BLaER1 (cell line): ENCODE measurements around the gene CDV3.

Source experiments
- H3K27ac ChIP-seq: shearing (Covaris generic); formaldehyde crosslinking; 2 replicates; pipeline ENCODE4 v1.8.1; 2022
- H3K27me3 ChIP-seq: shearing (Covaris generic); formaldehyde crosslinking; 2 replicates; pipeline ENCODE4 v1.8.1; 2022
- H3K36me3 ChIP-seq: shearing (Covaris generic); formaldehyde crosslinking; 2 replicates; pipeline ENCODE4 v1.8.1; 2022
- H3K4me1 ChIP-seq: shearing (Covaris generic); formaldehyde crosslinking; 2 replicates; pipeline ENCODE4 v1.8.1; 2022
- H3K4me2 ChIP-seq: shearing (Covaris generic); formaldehyde crosslinking; 2 replicates; pipeline ENCODE4 v1.8.1; 2022
- H3K4me3 ChIP-seq: shearing (Covaris generic); formaldehyde crosslinking; 2 replicates; pipeline ENCODE4 v1.8.1; 2022
- H3K9ac ChIP-seq: shearing (Covaris generic); formaldehyde crosslinking; 2 replicates; pipeline ENCODE4 v1.8.1; 2022
- H3K9me3 ChIP-seq: shearing (Covaris generic); formaldehyde crosslinking; 2 replicates; pipeline ENCODE4 v1.8.1; 2022
- H4K20me1 ChIP-seq: shearing (Covaris generic); formaldehyde crosslinking; 2 replicates; pipeline ENCODE4 v1.8.1; 2022
- Cebpa-rat ChIP-seq: shearing (Covaris generic); IDR thresholded peaks from 2 replicates; pipeline ENCODE4 v1.8.1; 2022

CDV3 gene

DNA sequence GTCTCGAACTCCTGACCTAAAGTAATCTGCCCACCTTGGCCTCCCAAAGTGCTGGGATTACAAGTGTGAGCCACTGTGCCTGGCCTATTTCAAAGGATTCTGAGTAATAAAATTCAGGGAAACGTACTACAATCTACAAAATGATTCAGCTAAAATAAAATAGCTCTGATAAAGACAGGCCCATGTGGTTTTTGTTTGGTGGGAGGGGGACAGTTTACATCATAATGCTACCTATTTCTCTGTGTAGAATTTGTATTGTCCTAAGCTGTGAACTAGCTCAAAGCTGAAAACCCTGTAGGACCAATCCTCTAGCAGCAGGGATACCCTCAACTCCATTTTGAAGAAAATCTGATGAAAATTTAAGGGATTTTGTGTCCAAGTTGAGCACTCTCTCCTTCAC is 25.8 kb downstream of the CDV3 start:
- H3K9ac ChIP-seq, result no peak overlapping the region
- H3K4me3 ChIP-seq, result no peak overlapping the region
- H3K27ac ChIP-seq, result no peak overlapping the region
- H3K9me3 ChIP-seq, result no peaks in the 10 kb centered on the region
- no peaks in the 10 kb centered on the region for H3K27me3 ChIP-seq
- no peaks in the 10 kb centered on the region for H3K4me1 ChIP-seq
- no peaks in the 10 kb centered on the region for H4K20me1 ChIP-seq
- no peak overlapping the region for H3K4me2 ChIP-seq
- TF ChIP-seq Cebpa-rat, result no peak
- H3K36me3 ChIP-seq, result peaks cover 60% of the 10 kb centered on the region

DNA sequence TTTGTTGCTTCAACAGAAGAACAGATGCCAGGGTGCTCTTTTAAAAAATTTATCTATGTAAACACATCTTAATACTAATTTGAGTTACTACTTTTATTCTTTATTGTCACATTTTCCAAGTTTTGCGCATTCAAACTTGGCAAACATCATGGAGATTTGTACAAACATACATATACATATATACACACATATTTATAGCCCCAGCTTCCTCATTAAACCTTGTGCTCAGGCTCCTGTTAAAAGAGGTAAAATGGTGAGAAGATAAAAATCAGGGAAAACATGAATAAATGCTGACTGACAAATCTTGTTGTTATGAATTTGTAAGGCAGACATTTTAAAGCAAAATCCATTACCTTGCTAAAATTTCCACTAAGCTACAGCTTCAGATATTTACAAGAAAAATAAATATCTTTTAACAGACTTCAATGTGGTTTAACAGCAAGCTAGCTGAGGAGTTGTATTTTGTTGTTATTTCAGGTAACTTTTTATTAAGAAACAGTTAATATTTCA is 27.1 kb downstream of the CDV3 start:
- H3K9me3 ChIP-seq, result no peaks in the 10 kb centered on the region
- H3K4me1 ChIP-seq, result no peaks in the 10 kb centered on the region
- H3K27ac ChIP-seq, result no peak overlapping the region
- no peak overlapping the region for H3K4me3 ChIP-seq
- H3K4me2 ChIP-seq, result no peak overlapping the region
- H3K27me3 ChIP-seq, result no peaks in the 10 kb centered on the region
- no peaks in the 10 kb centered on the region for H4K20me1 ChIP-seq
- no peak for TF ChIP-seq Cebpa-rat
- no peak overlapping the region for H3K9ac ChIP-seq
- H3K36me3 ChIP-seq, result peaks cover 73% of the 10 kb centered on the region

DNA sequence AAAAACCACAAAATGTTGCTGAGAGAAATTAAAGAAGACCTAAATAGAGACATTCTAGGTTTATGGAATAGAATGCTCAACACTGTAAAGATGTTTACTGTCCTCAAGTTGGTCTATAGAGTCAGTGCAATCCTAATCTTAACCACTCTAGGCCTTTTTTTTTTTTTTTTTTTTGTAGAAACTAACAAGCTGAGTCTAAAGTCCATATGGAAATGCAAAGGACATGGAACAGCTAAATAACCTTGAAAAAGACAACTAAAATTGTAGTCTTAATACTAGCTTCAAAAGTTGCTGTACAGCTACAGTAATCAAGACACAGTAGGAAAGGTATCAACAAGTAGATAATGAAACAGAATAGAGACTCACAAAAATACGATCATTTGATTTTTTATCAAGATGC is 32.9 kb downstream of the CDV3 start:
- Histone ChIP-seq H3K4me2 (no peak overlapping the region), H3K4me3 (no peak overlapping the region), H3K9ac (no peak overlapping the region), H3K27me3 (no peaks in the 10 kb centered on the region), H3K9me3 (0 out of 2 replicates have a peak, but pooled peaks cover 3% of the 10 kb centered on the region), H3K27ac (no peak overlapping the region), H3K36me3 (peaks cover 93% of the 10 kb centered on the region), H4K20me1 (no peaks in the 10 kb centered on the region), H3K4me1 (no peaks in the 10 kb centered on the region)
- no peak for TF ChIP-seq Cebpa-rat

DNA sequence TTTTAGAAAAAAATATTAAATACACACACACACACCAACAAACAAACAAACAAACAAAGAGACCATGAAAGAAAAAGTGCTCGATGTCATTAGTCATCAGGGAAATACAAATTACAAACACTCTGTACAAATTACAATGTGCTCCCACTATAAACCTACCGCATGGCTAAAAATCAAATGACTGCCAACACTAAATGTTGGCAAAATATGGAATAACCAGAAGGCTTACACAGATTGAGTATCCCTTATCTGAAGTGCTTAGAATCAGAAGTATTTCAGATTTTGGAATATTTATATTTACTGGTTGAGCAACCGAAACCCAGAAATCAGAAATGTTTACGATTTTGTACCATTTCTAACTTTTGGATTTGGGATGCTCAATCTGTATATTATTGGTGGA is 33.4 kb downstream of the CDV3 start:
- Histone ChIP-seq H3K4me2 (no peak overlapping the region), H3K9me3 (0 out of 2 replicates have a peak, but pooled peaks cover 3% of the 10 kb centered on the region), H3K9ac (no peak overlapping the region), H4K20me1 (no peaks in the 10 kb centered on the region), H3K4me1 (no peaks in the 10 kb centered on the region), H3K36me3 (peaks cover 93% of the 10 kb centered on the region), H3K27me3 (no peaks in the 10 kb centered on the region), H3K27ac (no peak overlapping the region), H3K4me3 (no peak overlapping the region)
- TF ChIP-seq Cebpa-rat, result no peak

DNA sequence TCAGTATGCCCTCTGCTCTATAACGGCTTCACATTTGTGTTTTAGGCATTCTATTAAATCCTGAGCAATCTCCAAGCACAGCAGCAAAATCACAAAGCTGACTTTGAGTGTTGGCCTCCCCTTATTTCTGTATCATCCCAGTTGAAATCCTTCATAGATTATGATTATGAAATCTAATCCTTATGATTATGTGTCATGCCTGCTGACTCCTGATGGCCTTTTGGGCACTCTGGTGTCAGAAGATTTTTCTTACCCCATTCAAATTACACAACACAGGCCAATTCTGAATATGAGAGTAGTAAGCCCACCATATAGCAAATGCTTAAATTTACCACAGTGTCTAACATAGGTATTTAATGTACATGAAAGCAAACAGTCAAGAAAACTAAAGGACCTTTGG is 34.3 kb downstream of the CDV3 start:
- H3K9ac ChIP-seq, result no peak overlapping the region
- no peak overlapping the region for H3K4me2 ChIP-seq
- no peaks in the 10 kb centered on the region for H3K4me1 ChIP-seq
- no peak overlapping the region for H3K4me3 ChIP-seq
- no peaks in the 10 kb centered on the region for H4K20me1 ChIP-seq
- TF ChIP-seq Cebpa-rat, result no peak
- no peaks in the 10 kb centered on the region for H3K27me3 ChIP-seq
- H3K36me3 ChIP-seq, result peaks cover 91% of the 10 kb centered on the region
- H3K9me3 ChIP-seq, result 0 out of 2 replicates have a peak, but pooled peaks cover 3% of the 10 kb centered on the region
- H3K27ac ChIP-seq, result no peak overlapping the region

DNA sequence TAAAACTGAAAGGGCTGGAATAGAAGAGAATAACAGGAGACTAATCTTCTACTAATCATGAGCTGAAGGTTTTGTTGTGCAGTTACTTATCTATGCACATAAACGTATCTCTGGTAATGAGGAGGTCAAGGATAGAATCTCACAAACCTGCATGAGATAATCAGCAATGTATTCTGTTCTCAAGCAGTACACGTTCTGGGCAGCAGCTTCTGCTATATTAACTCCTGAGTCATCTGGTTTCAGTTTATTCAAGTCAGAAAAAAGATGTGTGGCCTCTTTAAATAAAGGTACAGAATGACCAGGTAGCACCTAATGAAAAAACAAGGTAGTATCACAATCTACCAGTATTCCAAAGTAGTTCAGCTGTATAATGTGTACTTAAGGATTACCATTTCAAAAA is 34.9 kb downstream of the CDV3 start:
- no peak overlapping the region for H3K27ac ChIP-seq
- no peaks in the 10 kb centered on the region for H3K27me3 ChIP-seq
- TF ChIP-seq Cebpa-rat, result no peak
- no peaks in the 10 kb centered on the region for H4K20me1 ChIP-seq
- peaks cover 91% of the 10 kb centered on the region for H3K36me3 ChIP-seq
- 0 out of 2 replicates have a peak, but pooled peaks cover 3% of the 10 kb centered on the region for H3K9me3 ChIP-seq
- no peak overlapping the region for H3K4me3 ChIP-seq
- H3K4me1 ChIP-seq, result no peaks in the 10 kb centered on the region
- no peak overlapping the region for H3K4me2 ChIP-seq
- H3K9ac ChIP-seq, result no peak overlapping the region

DNA sequence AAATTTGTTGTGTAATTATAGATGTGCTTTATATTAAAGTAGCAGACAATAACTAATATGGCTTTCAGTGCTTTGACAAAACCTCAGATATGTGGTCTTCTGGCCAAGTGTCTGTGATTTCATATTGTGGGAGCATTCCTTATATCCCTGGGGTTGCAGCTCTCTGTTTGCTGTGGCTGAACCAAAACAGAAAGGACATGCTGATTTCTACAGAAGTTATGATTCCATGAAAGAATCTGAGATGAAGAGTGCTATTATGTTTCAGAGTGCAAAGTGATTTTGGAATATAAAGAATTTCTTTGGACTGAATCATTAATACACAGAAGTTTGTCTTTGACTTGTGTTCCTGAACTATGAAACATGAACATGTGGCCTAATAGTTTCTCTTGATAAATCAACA is 36.5 kb downstream of the CDV3 start:
- H3K36me3 ChIP-seq, result peaks cover 92% of the 10 kb centered on the region
- no peak overlapping the region for H3K4me2 ChIP-seq

DNA sequence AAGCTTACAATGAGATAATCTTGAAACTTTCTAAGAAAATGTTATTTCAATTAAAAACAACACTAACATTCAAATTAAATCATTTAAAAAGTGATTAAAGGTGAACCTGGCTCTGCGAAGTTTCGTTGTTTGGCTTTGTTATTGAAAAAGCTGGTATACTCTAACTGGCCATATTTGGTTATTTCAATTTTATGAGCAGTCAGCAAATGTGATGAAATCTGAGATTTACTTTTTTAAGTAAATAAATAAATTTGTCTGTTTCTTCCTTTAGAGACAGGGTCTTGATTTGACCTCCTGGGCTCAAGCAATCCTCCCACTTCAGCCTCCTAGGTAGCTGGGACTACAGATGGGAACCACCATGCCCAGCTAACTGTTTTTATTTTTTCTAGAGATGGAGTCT is 38.0 kb downstream of the CDV3 start:
- no peak overlapping the region for H3K9ac ChIP-seq
- no peaks in the 10 kb centered on the region for H4K20me1 ChIP-seq
- H3K4me1 ChIP-seq, result no peaks in the 10 kb centered on the region
- peaks cover 96% of the 10 kb centered on the region for H3K36me3 ChIP-seq
- no peak overlapping the region for H3K4me2 ChIP-seq
- H3K9me3 ChIP-seq, result 0 out of 2 replicates have a peak, but pooled peaks cover 3% of the 10 kb centered on the region
- no peak overlapping the region for H3K27ac ChIP-seq
- no peak overlapping the region for H3K4me3 ChIP-seq
- TF ChIP-seq Cebpa-rat, result no peak
- no peaks in the 10 kb centered on the region for H3K27me3 ChIP-seq

More for the DNA sequence above, 36.5 kb downstream of the CDV3 start:
- Histone ChIP-seq H3K9ac (no peak overlapping the region), H3K9me3 (0 out of 2 replicates have a peak, but pooled peaks cover 3% of the 10 kb centered on the region), H3K4me1 (no peaks in the 10 kb centered on the region), H3K4me3 (no peak overlapping the region), H3K27ac (no peak overlapping the region), H3K27me3 (no peaks in the 10 kb centered on the region), H4K20me1 (no peaks in the 10 kb centered on the region)
- TF ChIP-seq Cebpa-rat, result no peak

DNA sequence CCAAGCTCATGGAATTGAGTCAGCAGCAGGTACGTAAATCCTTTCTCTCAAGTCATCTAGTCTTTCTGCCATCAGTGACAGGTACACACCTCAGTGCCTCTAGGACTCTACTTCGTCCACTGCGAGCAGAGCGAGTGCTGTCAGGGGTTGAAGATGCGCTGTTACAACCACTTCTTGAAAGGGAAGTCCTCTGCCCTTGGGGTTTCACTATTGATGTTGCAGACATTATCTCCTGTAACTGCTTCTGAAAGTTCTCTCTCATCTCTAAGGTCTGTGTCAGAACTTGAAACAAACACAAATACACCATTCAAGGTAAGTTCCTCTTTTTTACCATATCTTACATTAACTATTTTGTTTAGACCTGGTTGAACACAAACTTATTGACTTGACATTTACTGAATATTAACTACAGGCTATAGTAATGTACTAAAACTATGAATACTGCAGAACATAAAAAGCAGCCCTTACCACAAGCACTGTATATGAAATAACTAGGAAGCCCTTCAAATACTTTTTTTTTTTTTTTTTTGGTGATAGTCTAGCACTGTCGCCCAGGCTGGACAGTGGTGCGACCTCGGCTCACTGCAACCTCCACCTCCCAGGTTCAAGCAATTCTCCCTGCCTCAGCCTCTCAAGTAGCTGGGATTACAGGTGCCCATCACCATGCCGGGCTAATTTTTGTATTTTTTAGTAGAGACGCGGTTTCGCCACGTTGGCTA is 46.7 kb downstream of the CDV3 start:
- H3K9me3 ChIP-seq, result no peaks in the 10 kb centered on the region
- H3K27ac ChIP-seq, result no peak overlapping the region
- no peaks in the 10 kb centered on the region for H3K4me1 ChIP-seq
- no peaks in the 10 kb centered on the region for H3K27me3 ChIP-seq
- H3K36me3 ChIP-seq, result peaks cover 96% of the 10 kb centered on the region
- no peak overlapping the region for H3K4me3 ChIP-seq
- H4K20me1 ChIP-seq, result no peaks in the 10 kb centered on the region
- no peak overlapping the region for H3K9ac ChIP-seq
- no peak for TF ChIP-seq Cebpa-rat
- no peak overlapping the region for H3K4me2 ChIP-seq

DNA sequence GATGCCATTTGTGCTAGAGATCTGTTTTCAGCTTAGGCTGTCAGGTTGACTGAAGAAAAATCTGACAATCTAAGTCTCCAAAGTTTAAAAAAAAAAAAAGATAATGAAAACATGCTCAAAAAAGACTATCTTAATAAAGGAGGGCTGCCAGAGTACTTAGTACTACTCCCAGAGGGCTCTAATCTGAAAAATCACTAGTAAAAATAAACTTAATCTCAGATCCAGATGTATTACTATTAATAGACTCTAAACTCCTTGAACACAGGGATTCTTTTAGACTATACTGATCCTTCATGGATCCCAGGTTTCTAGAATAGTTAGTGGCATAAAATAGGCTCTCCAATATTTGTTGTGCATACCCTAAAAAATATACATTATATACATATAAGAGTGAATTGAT is 54.3 kb downstream of the CDV3 start:
- Histone ChIP-seq H3K27ac (no peak overlapping the region), H4K20me1 (peaks cover 24% of the 10 kb centered on the region; the same call in 1 of the 2 replicates), H3K9ac (no peak overlapping the region), H3K27me3 (no peaks in the 10 kb centered on the region), H3K9me3 (no peaks in the 10 kb centered on the region), H3K36me3 (peaks cover 99% of the 10 kb centered on the region), H3K4me1 (no peaks in the 10 kb centered on the region), H3K4me2 (no peak overlapping the region), H3K4me3 (no peak overlapping the region)
- TF ChIP-seq Cebpa-rat, result no peak

DNA sequence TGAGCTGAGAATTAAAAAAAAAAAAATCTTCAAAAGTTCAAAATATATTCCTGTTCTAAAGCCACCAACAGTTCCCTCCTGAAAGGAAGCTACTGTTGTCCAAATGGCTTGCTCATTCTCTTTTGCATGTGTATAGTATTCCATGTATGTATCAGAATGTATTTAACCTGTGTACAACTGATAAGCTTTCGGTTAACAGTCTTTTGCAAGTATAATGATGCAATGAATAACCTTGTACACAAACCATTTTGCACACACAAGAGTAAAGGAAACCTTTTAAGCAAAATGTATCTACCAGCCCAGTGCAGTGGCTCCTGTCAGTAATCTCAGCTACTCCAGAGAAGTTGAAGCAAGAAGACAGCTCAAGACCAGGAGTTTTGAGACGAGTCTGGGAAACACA is 55.7 kb downstream of the CDV3 start:
- Histone ChIP-seq H3K36me3 (peaks cover 100% of the 10 kb centered on the region), H3K27ac (no peak overlapping the region), H4K20me1 (peaks cover 28% of the 10 kb centered on the region; the same call in 1 of the 2 replicates), H3K4me2 (no peak overlapping the region), H3K9me3 (no peaks in the 10 kb centered on the region), H3K9ac (no peak overlapping the region), H3K4me3 (no peak overlapping the region), H3K4me1 (no peaks in the 10 kb centered on the region), H3K27me3 (no peaks in the 10 kb centered on the region)
- TF ChIP-seq Cebpa-rat, result no peak
